HG03469 (cell line): Measurements from ENCODE around the gene FLT4.

Experiments used
- ATAC-seq: cut with Tn5 transposase; IDR thresholded peaks from one replicate; pipeline ENCODE4 v1.9.1; 2021; ENCODE audit warnings: mild to moderate bottlenecking, moderate library complexity, moderate number of reproducible peaks; ENCODE audit not compliant: unreplicated experiment

The FLT4 gene

GRCh38 chr5:180628211-180628610, 21.2 kb downstream of the FLT4 start:
- ATAC-seq = no peak

GRCh38 chr5:180627386-180628120, 21.8 kb downstream of the FLT4 start:
- ATAC-seq = no peak

GRCh38 chr5:180626661-180627385, 22.6 kb downstream of the FLT4 start:
- no peak for ATAC-seq

- no peak for ATAC-seq
Measured at GRCh38 chr5:180625791-180626660, 23.4 kb downstream of the FLT4 start.

GRCh38 chr5:180625125-180625790, 24.1 kb downstream of the FLT4 start:
- ATAC-seq = no peak

- no peak for ATAC-seq
Measured at GRCh38 chr5:180624587-180624986, 24.8 kb downstream of the FLT4 start.

GRCh38 chr5:180623844-180624243, 25.6 kb downstream of the FLT4 start:
- no peak for ATAC-seq

- no peak for ATAC-seq
Measured at GRCh38 chr5:180623411-180623834, 26.0 kb downstream of the FLT4 start.

GRCh38 chr5:180622910-180623309, 26.5 kb downstream of the FLT4 start:
- no peak for ATAC-seq

GRCh38 chr5:180621311-180621710, 28.1 kb downstream of the FLT4 start:
- ATAC-seq = no peak

- ATAC-seq = no peak
Measured at GRCh38 chr5:180620014-180620413, 29.4 kb downstream of the FLT4 start.

GRCh38 chr5:180619563-180619915, 29.9 kb downstream of the FLT4 start:
- ATAC-seq = no peak

- no peak for ATAC-seq
Measured at GRCh38 chr5:180618829-180619562, 30.4 kb downstream of the FLT4 start.

- ATAC-seq = no peak
Measured at GRCh38 chr5:180618487-180618828, 30.9 kb downstream of the FLT4 start.

GRCh38 chr5:180613814-180614188, 35.6 kb downstream of the FLT4 start:
- ATAC-seq = no peak

GRCh38 chr5:180613188-180613813, 36.1 kb downstream of the FLT4 start:
- no peak for ATAC-seq

- no peak for ATAC-seq
Measured at GRCh38 chr5:180612683-180613082, 36.7 kb downstream of the FLT4 start.

GRCh38 chr5:180611140-180611850, 38.1 kb downstream of the FLT4 start:
- no peak for ATAC-seq

- ATAC-seq = no peak
Measured at GRCh38 chr5:180609817-180610550, 39.4 kb downstream of the FLT4 start.
